ENCODE data around the gene SOAT2.

Gene SOAT2

GRCh38 chr12:53169644-53170043, 66.4 kb downstream of the SOAT2 start:
- no peak overlapping the region for H3K4me3 ChIP-seq (ENCODE audit: low read depth in 1 of 5, low read length in 5 of 5)
- H3K4me1 ChIP-seq (ENCODE audit: control insufficient read depth in 5 of 5, insufficient read depth in 5 of 5, low read length in 5 of 5) = peaks cover 0 to 16% (median 0%) of the 10 kb centered on the region in 5 donors
- H3K27me3 ChIP-seq (ENCODE audit: control insufficient read depth in 5 of 5, insufficient read depth in 4 of 5, low read length in 5 of 5) = no peaks in the 10 kb centered on the region
- no peak overlapping the region for H3K9ac ChIP-seq (ENCODE audit: low read length in 5 of 5)
- no peaks in the 10 kb centered on the region for H3K9me3 ChIP-seq (ENCODE audit: control insufficient read depth in 5 of 5, low read length in 5 of 5)
- no peak overlapping the region for H3K27ac ChIP-seq (ENCODE audit: low read depth, low read length)
- peaks cover 11 to 54% (median 48%) of the 10 kb centered on the region in 5 donors for H3K36me3 ChIP-seq (ENCODE audit: control insufficient read depth in 5 of 5, insufficient read depth in 5 of 5, low read length in 5 of 5)

- H3K4me3 ChIP-seq (ENCODE audit: low read depth in 1 of 5, low read length in 5 of 5) = no peak overlapping the region
- peaks cover 2 to 21% (median 3%) of the 10 kb centered on the region in 5 donors for H3K4me1 ChIP-seq (ENCODE audit: control insufficient read depth in 5 of 5, insufficient read depth in 5 of 5, low read length in 5 of 5)
- H3K9me3 ChIP-seq (ENCODE audit: control insufficient read depth in 5 of 5, low read length in 5 of 5) = no peaks in the 10 kb centered on the region
- no peak overlapping the region for H3K27ac ChIP-seq (ENCODE audit: low read depth, low read length)
- peaks cover 11 to 52% (median 48%) of the 10 kb centered on the region in 5 donors for H3K36me3 ChIP-seq (ENCODE audit: control insufficient read depth in 5 of 5, insufficient read depth in 5 of 5, low read length in 5 of 5)
- no peak overlapping the region for H3K9ac ChIP-seq (ENCODE audit: low read length in 5 of 5)
- H3K27me3 ChIP-seq (ENCODE audit: control insufficient read depth in 5 of 5, insufficient read depth in 4 of 5, low read length in 5 of 5) = no peaks in the 10 kb centered on the region
Measured at GRCh38 chr12:53170215-53170614, 66.9 kb downstream of the SOAT2 start.

DNA sequence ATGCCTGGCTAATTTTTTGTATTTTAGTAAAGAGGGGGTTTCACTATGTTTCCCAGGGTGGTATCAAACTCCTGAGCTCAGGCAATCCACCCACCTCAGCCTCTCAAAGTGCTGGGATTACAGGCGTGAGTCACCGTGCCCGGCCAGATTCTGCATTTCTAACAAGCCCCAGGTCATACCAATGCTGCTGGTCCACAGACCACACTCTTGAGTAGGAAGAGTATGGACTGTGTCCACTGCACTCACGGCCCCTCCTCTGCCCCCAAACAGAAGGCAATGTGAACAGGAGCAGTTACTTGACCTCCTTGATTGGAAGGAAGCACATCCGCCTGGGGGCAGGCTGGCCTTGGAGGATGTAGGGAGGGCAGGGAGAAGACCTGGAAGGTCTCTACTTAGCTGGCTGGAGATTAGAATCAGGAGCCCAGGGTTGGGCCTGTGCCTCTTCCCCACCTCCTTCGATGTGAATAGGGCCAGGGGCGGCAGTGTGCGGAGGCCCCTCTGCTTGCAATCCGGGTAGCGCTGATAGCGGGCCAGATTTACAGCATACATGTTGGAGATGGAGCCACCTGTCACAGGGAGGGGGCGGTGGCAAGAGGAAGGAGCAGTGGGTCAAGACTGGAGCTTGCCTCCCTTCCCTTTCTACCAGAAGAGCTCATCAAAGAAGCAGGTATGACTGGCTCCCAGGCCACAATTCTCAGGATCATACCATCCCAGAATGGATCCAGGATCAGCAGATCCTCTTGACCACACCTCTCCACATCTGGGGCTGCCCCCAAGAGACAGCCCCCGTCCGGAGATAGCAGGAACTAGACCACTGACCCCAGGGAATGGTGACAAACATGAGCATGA, 67.8 kb downstream of the SOAT2 start:
- Histone ChIP-seq H3K9ac (ENCODE audit: low read length in 5 of 5) (peak overlapping the region in 2 of 5 donors; percentile 13 to 42), H3K4me3 (ENCODE audit: low read depth in 1 of 5, low read length in 5 of 5) (no peak overlapping the region), H3K36me3 (ENCODE audit: control insufficient read depth in 5 of 5, insufficient read depth in 5 of 5, low read length in 5 of 5) (peaks cover 11 to 52% (median 45%) of the 10 kb centered on the region in 5 donors), H3K9me3 (ENCODE audit: control insufficient read depth in 5 of 5, low read length in 5 of 5) (no peaks in the 10 kb centered on the region), H3K4me1 (ENCODE audit: control insufficient read depth in 5 of 5, insufficient read depth in 5 of 5, low read length in 5 of 5) (peaks cover 3 to 28% (median 5%) of the 10 kb centered on the region in 5 donors), H3K27ac (ENCODE audit: low read depth, low read length) (peak overlapping the region; percentile 23), H3K27me3 (ENCODE audit: control insufficient read depth in 5 of 5, insufficient read depth in 4 of 5, low read length in 5 of 5) (no peaks in the 10 kb centered on the region)

- Histone ChIP-seq H3K27me3 (ENCODE audit: control insufficient read depth in 5 of 5, insufficient read depth in 4 of 5, low read length in 5 of 5) (no peaks in the 10 kb centered on the region), H3K4me1 (ENCODE audit: control insufficient read depth in 5 of 5, insufficient read depth in 5 of 5, low read length in 5 of 5) (peaks cover 3 to 28% (median 5%) of the 10 kb centered on the region in 5 donors), H3K9ac (ENCODE audit: low read length in 5 of 5) (peak overlapping the region in 2 of 5 donors; percentile 13 to 42), H3K9me3 (ENCODE audit: control insufficient read depth in 5 of 5, low read length in 5 of 5) (no peaks in the 10 kb centered on the region), H3K4me3 (ENCODE audit: low read depth in 1 of 5, low read length in 5 of 5) (no peak overlapping the region), H3K27ac (ENCODE audit: low read depth, low read length) (peak overlapping the region; percentile 23), H3K36me3 (ENCODE audit: control insufficient read depth in 5 of 5, insufficient read depth in 5 of 5, low read length in 5 of 5) (peaks cover 11 to 47% (median 42%) of the 10 kb centered on the region in 5 donors)
Measured at GRCh38 chr12:53171725-53172329, 68.5 kb downstream of the SOAT2 start.

DNA sequence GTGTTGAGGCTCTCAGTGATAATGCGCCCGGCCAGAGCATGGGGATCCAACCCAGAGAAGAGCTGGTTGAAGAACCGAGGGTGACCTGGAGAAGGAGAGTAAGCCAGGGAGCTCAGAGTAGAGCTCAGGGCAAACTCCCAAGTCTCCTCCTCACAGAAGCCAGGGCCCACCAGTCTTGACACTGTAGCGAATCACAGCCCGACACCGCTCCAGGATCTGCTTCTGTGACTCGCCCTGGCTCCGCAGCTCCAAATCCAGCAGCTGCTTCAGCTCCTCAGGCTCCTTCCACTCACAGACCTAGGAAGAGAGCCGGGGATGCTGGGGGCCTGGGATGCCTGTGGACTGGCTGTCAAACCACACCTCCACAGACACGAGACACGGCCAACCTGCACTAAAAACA, 69.1 kb downstream of the SOAT2 start:
- H3K36me3 ChIP-seq (ENCODE audit: control insufficient read depth in 5 of 5, insufficient read depth in 5 of 5, low read length in 5 of 5) = peaks cover 9 to 42% (median 37%) of the 10 kb centered on the region in 5 donors
- peaks cover 3 to 28% (median 5%) of the 10 kb centered on the region in 5 donors for H3K4me1 ChIP-seq (ENCODE audit: control insufficient read depth in 5 of 5, insufficient read depth in 5 of 5, low read length in 5 of 5)
- no peak overlapping the region for H3K4me3 ChIP-seq (ENCODE audit: low read depth in 1 of 5, low read length in 5 of 5)
- H3K27ac ChIP-seq (ENCODE audit: low read depth, low read length) = no peak overlapping the region
- H3K9me3 ChIP-seq (ENCODE audit: control insufficient read depth in 5 of 5, low read length in 5 of 5) = no peaks in the 10 kb centered on the region
- peak overlapping the region in 1 of 5 donors; percentile 42 for H3K9ac ChIP-seq (ENCODE audit: low read length in 5 of 5)
- no peaks in the 10 kb centered on the region for H3K27me3 ChIP-seq (ENCODE audit: control insufficient read depth in 5 of 5, insufficient read depth in 4 of 5, low read length in 5 of 5)

DNA sequence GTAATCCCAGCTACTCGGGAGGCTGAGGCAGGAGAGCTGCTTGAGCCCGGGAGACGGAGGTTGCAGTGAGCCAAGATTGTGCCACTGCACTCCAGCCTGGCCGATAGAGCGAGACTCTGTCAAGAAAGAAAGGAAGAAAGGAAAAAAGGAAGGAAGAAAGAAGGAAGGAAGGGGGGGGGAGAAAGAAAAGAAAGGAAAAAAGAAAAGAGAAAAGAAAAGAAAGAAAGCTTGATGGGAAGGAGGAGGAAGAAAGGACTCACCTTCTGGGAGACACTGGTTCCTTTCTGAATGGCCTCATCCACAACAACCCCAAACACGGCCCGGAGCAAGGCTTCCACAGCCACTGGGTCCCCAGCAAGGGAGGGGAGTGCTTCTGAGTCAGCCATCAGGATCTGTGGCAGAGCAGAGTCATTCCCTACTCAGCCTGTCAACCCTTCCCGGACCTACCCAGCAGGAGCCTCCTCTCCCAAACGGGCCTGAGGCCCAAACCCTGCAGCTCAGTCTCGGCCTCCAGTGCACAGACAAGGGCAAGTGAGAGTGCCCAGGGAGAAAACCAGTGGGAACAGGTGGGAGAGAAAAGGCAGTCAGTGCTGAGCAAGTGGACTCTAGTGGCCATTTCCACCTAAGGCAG, 69.9 kb downstream of the SOAT2 start:
- peaks cover 3 to 28% (median 5%) of the 10 kb centered on the region in 5 donors for H3K4me1 ChIP-seq (ENCODE audit: control insufficient read depth in 5 of 5, insufficient read depth in 5 of 5, low read length in 5 of 5)

More for the DNA sequence above, 69.9 kb downstream of the SOAT2 start:
- no peaks in the 10 kb centered on the region for H3K9me3 ChIP-seq (ENCODE audit: control insufficient read depth in 5 of 5, low read length in 5 of 5)
- H3K36me3 ChIP-seq (ENCODE audit: control insufficient read depth in 5 of 5, insufficient read depth in 5 of 5, low read length in 5 of 5) = peaks cover 2 to 35% (median 29%) of the 10 kb centered on the region in 5 donors
- H3K27ac ChIP-seq (ENCODE audit: low read depth, low read length) = no peak overlapping the region
- no peaks in the 10 kb centered on the region for H3K27me3 ChIP-seq (ENCODE audit: control insufficient read depth in 5 of 5, insufficient read depth in 4 of 5, low read length in 5 of 5)
- H3K9ac ChIP-seq (ENCODE audit: low read length in 5 of 5) = no peak overlapping the region
- no peak overlapping the region for H3K4me3 ChIP-seq (ENCODE audit: low read depth in 1 of 5, low read length in 5 of 5)
